Liver (tissue), 9 donors: Measurements from ENCODE around the gene ADCY3. TPM values are rescaled to one million over a fixed set of nuclear protein-coding genes. Genes with fewer than 3 reads are reported as not detected.

Source experiments
- DNase-seq: peaks from one replicate; pipeline ENCODE4 v3.0.0-alpha.2; 2017; ENCODE audit warnings: low spot score
- H3K27ac ChIP-seq, 2 donors: one replicate each; pipeline ENCODE4 v1.7.0; 2013; ENCODE audit warnings: inconsistent platforms in 2 of 2, low read length in 2 of 2, control low read depth in 1 of 2, low read depth in 1 of 2, mild to moderate bottlenecking in 1 of 2
- H3K27me3 ChIP-seq, 4 donors: one replicate each; pipeline versions ENCODE4 v1.6.1 to v1.7.0; 2013; ENCODE audit warnings: low read length in 3 of 4, inconsistent platforms in 1 of 4, mild to moderate bottlenecking in 1 of 4, moderate library complexity in 1 of 4; ENCODE audit not compliant: control insufficient read depth in 4 of 4, insufficient read depth in 4 of 4
- H3K36me3 ChIP-seq, 4 donors: one replicate each; pipeline versions ENCODE4 v1.6.1 to v1.7.0; 2013; ENCODE audit warnings: low read length in 3 of 4, mild to moderate bottlenecking in 3 of 4, low read depth in 1 of 4, moderate library complexity in 1 of 4; ENCODE audit not compliant: control insufficient read depth in 4 of 4, insufficient read depth in 3 of 4
- H3K4me1 ChIP-seq, 4 donors: one replicate each; pipeline versions ENCODE4 v1.6.1 to v1.7.0; 2013; ENCODE audit warnings: low read length in 3 of 4, mild to moderate bottlenecking in 3 of 4, moderate library complexity in 1 of 4; ENCODE audit not compliant: control insufficient read depth in 4 of 4, insufficient read depth in 4 of 4
- H3K4me3 ChIP-seq, 3 donors: one replicate each; pipeline versions ENCODE4 v1.6.1 to v1.7.0; 2013; ENCODE audit warnings: low read length in 3 of 3, control low read depth in 1 of 3, low read depth in 1 of 3, mild to moderate bottlenecking in 1 of 3
- H3K9ac ChIP-seq, 2 donors: one replicate each; pipeline ENCODE4 v1.7.0; 2013; ENCODE audit warnings: low read length in 2 of 2, mild to moderate bottlenecking in 2 of 2, moderate library complexity in 2 of 2, control low read depth in 1 of 2, low read depth in 1 of 2
- H3K9me3 ChIP-seq, 4 donors: one replicate each; pipeline versions ENCODE4 v1.6.1 to v1.7.0; 2013; ENCODE audit warnings: low read length in 3 of 4; ENCODE audit not compliant: control insufficient read depth in 4 of 4
- EGR1 ChIP-seq, 2 donors: IDR thresholded peaks; 2 replicates each; pipeline ENCODE4 v1.6.1; 2016 to 2018; ENCODE audit warnings: antibody characterized with exemption in 2 of 2, low read depth in 2 of 2
- FOXA1 ChIP-seq: IDR thresholded peaks from 2 replicates; pipeline ENCODE4 v1.6.1; 2016; ENCODE audit warnings: antibody characterized with exemption
- FOXA2 ChIP-seq: IDR thresholded peaks from 2 replicates; pipeline ENCODE4 v1.6.1; 2016; ENCODE audit warnings: antibody characterized with exemption
- GABPA ChIP-seq, 2 donors: IDR thresholded peaks in 1 of 2; conservative IDR thresholded peaks in 1 of 2; 2 replicates each; pipeline ENCODE4 v1.6.1; 2016; ENCODE audit warnings: antibody characterized with exemption in 2 of 2, mild to moderate bottlenecking in 1 of 2, moderate library complexity in 1 of 2
- HNF4G ChIP-seq: IDR thresholded peaks from 2 replicates; pipeline ENCODE4 v1.6.1; 2016; ENCODE audit warnings: antibody characterized with exemption
- JUND ChIP-seq, 2 donors: IDR thresholded peaks; 2 replicates each; pipeline ENCODE4 v1.6.1; 2016; ENCODE audit warnings: antibody characterized with exemption in 2 of 2
- NR2F2 ChIP-seq: IDR thresholded peaks from 2 replicates; pipeline ENCODE4 v1.6.1; 2016; ENCODE audit warnings: antibody characterized with exemption
- RAD21 ChIP-seq, 2 donors: IDR thresholded peaks; 2 replicates each; pipeline ENCODE4 v1.6.1; 2016; ENCODE audit warnings: antibody characterized with exemption in 2 of 2, mild to moderate bottlenecking in 2 of 2
- SP1 ChIP-seq: IDR thresholded peaks from 2 replicates; pipeline ENCODE4 v1.6.1; 2018; ENCODE audit warnings: antibody characterized with exemption, mild to moderate bottlenecking
- TAF1 ChIP-seq: conservative IDR thresholded peaks from 2 replicates; pipeline ENCODE4 v1.6.1; 2016; ENCODE audit warnings: antibody characterized with exemption, mild to moderate bottlenecking
- YY1 ChIP-seq: IDR thresholded peaks from 2 replicates; pipeline ENCODE4 v1.6.1; 2016; ENCODE audit warnings: antibody characterized with exemption, mild to moderate bottlenecking
- WGBS: extraction: QIAGEN DNeasy Blood & Tissue Kit; methylation state at CpG from one replicate; pipeline ENCODE4 v1.1.7; 2013; 5-methylcytosine and 5-hydroxymethylcytosine counted together
- polyA plus RNA-seq, 2 donors: library from polyadenylated mRNA; stranded (reverse) in 1 of 2; unstranded in 1 of 2; fragments of 200-250 nt in 1 of 2; fragments of >200 nt in 1 of 2; fragmentation: Nextera tagmentation in 1 of 2; extraction: Ambion mirVana in 1 of 2; gene quantifications; one replicate each; pipeline versions ENCODE4 v1.2.1 to v1.2.3, GENCODE V29; 2013 to 2015
- total RNA-seq, 2 donors: library from RNA; depleted of rRNA; stranded (reverse); fragments of >200 nt; gene quantifications; one replicate each; pipeline ENCODE4 v1.2.3, GENCODE V29; 2014
- TF ChIP-seq, protein P1 (sequence below): IDR thresholded peaks from 2 replicates; pipeline ENCODE4 v1.6.1; 2016; ENCODE audit warnings: antibody characterized with exemption
- TF ChIP-seq, protein P2 (sequence below): IDR thresholded peaks from 2 replicates; pipeline ENCODE4 v1.6.1; 2016; ENCODE audit warnings: antibody characterized with exemption
- TF ChIP-seq, protein P3 (sequence below): IDR thresholded peaks from 2 replicates; pipeline ENCODE4 v1.6.1; 2016; ENCODE audit warnings: antibody characterized with exemption, mild to moderate bottlenecking
- TF ChIP-seq, protein P4 (sequence below): fragments of 150-350 bp; IDR thresholded peaks from 2 replicates; pipeline ENCODE4 v1.5.1; 2017; ENCODE audit warnings: improper control_type of control experiment, low read depth, low read length; ENCODE audit not compliant: missing input control
- donor health status: healthy.
- donor health status: healthy.
- donor health status: healthy.
- donor health status: healthy.
- donor health status: healthy.

ADCY3 gene
- total and polyA plus RNA-seq, 4 donors: 0.99 to 8.4 (median 6.4) TPM

DNA sequence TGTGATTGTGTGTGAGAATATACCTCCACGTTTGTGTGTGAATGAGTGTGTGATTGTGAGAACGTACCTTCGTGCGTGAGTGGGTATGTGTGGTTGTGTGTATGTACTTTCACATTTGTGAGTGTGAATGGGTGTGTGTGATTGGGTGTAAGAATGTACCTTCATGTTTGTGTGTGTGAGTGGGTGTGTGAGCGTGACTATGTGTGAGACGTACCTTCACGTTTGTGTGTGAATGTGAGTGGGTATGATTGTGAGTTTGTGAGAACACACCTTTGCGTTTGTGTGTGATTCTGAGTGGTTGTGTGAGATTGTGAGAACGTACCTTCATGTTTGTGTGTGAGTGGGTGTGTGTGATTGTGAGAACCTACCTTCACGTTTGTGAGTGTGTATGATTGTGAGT lies 5.8 kb upstream of the ADCY3 start:
- no peak overlapping the region for H3K27ac ChIP-seq
- 92% methylated on average over 10 of the region's 10 CpGs for WGBS
- no peaks in the 10 kb centered on the region for H3K36me3 ChIP-seq
- no peak for DNase-seq
- no peak overlapping the region for H3K4me3 ChIP-seq
- H3K9ac ChIP-seq: no peak overlapping the region
- peaks cover 0 to 4% (median 0%) of the 10 kb centered on the region in 4 donors for H3K27me3 ChIP-seq
- H3K4me1 ChIP-seq: peaks cover 0 to 3% (median 2%) of the 10 kb centered on the region in 4 donors
- TF ChIP-seq TAF1 (no peak), RAD21 (IDR thresholded peaks at IDR 0.05) (no peak), HNF4G (no peak), GABPA (IDR thresholded peaks at IDR 0.05 in 1 of 2, conservative IDR thresholded peaks at IDR 0.05 in 1 of 2) (no peak), FOXA2 (no peak), YY1 (no peak), FOXA1 (no peak), JUND (IDR thresholded peaks at IDR 0.05) (no peak), EGR1 (IDR thresholded peaks at IDR 0.05; ENCODE audit: low read depth in 2 of 2) (no peak), SP1 (no peak)
- TF ChIP-seq, protein P1, sequence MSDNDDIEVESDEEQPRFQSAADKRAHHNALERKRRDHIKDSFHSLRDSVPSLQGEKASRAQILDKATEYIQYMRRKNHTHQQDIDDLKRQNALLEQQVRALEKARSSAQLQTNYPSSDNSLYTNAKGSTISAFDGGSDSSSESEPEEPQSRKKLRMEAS: no peak
- no peaks in the 10 kb centered on the region for H3K9me3 ChIP-seq

DNA sequence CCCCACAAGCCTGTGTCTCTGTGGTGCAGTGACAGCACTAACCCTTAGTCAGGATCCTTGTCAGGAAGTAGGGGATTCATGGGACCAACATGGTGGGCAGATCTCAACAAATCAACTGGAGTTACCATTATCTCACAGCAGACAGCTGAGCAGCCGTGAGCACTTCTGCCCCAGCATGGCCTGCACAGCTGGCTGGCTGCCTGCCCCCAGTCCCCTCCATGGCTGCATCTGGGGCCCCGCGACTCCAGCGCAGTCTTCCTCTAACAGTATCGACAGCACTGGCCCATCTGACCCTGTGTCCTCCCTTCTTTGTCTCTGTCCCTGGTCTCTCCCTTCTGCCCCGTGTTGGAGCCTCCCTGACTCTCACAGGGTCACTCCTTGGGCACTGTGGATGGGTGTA lies 4.7 kb upstream of the ADCY3 start:
- peaks cover 0 to 8% (median 5%) of the 10 kb centered on the region in 4 donors for H3K4me1 ChIP-seq
- no peak overlapping the region for H3K4me3 ChIP-seq
- no peak overlapping the region for H3K9ac ChIP-seq
- DNase-seq: no peak
- TF ChIP-seq EGR1 (IDR thresholded peaks at IDR 0.05; ENCODE audit: low read depth in 2 of 2) (no peak), JUND (IDR thresholded peaks at IDR 0.05) (no peak), SP1 (no peak), RAD21 (IDR thresholded peaks at IDR 0.05) (no peak), YY1 (no peak), GABPA (IDR thresholded peaks at IDR 0.05 in 1 of 2, conservative IDR thresholded peaks at IDR 0.05 in 1 of 2) (no peak), HNF4G (no peak), NR2F2 (no peak)
- TF ChIP-seq, protein P1: no peak
- TF ChIP-seq, protein P2, sequence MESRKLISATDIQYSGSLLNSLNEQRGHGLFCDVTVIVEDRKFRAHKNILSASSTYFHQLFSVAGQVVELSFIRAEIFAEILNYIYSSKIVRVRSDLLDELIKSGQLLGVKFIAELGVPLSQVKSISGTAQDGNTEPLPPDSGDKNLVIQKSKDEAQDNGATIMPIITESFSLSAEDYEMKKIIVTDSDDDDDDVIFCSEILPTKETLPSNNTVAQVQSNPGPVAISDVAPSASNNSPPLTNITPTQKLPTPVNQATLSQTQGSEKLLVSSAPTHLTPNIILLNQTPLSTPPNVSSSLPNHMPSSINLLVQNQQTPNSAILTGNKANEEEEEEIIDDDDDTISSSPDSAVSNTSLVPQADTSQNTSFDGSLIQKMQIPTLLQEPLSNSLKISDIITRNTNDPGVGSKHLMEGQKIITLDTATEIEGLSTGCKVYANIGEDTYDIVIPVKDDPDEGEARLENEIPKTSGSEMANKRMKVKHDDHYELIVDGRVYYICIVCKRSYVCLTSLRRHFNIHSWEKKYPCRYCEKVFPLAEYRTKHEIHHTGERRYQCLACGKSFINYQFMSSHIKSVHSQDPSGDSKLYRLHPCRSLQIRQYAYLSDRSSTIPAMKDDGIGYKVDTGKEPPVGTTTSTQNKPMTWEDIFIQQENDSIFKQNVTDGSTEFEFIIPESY: no peak
- TF ChIP-seq, protein P3, sequence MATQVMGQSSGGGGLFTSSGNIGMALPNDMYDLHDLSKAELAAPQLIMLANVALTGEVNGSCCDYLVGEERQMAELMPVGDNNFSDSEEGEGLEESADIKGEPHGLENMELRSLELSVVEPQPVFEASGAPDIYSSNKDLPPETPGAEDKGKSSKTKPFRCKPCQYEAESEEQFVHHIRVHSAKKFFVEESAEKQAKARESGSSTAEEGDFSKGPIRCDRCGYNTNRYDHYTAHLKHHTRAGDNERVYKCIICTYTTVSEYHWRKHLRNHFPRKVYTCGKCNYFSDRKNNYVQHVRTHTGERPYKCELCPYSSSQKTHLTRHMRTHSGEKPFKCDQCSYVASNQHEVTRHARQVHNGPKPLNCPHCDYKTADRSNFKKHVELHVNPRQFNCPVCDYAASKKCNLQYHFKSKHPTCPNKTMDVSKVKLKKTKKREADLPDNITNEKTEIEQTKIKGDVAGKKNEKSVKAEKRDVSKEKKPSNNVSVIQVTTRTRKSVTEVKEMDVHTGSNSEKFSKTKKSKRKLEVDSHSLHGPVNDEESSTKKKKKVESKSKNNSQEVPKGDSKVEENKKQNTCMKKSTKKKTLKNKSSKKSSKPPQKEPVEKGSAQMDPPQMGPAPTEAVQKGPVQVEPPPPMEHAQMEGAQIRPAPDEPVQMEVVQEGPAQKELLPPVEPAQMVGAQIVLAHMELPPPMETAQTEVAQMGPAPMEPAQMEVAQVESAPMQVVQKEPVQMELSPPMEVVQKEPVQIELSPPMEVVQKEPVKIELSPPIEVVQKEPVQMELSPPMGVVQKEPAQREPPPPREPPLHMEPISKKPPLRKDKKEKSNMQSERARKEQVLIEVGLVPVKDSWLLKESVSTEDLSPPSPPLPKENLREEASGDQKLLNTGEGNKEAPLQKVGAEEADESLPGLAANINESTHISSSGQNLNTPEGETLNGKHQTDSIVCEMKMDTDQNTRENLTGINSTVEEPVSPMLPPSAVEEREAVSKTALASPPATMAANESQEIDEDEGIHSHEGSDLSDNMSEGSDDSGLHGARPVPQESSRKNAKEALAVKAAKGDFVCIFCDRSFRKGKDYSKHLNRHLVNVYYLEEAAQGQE: no peak
- TF ChIP-seq, protein P4, sequence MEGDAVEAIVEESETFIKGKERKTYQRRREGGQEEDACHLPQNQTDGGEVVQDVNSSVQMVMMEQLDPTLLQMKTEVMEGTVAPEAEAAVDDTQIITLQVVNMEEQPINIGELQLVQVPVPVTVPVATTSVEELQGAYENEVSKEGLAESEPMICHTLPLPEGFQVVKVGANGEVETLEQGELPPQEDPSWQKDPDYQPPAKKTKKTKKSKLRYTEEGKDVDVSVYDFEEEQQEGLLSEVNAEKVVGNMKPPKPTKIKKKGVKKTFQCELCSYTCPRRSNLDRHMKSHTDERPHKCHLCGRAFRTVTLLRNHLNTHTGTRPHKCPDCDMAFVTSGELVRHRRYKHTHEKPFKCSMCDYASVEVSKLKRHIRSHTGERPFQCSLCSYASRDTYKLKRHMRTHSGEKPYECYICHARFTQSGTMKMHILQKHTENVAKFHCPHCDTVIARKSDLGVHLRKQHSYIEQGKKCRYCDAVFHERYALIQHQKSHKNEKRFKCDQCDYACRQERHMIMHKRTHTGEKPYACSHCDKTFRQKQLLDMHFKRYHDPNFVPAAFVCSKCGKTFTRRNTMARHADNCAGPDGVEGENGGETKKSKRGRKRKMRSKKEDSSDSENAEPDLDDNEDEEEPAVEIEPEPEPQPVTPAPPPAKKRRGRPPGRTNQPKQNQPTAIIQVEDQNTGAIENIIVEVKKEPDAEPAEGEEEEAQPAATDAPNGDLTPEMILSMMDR: no peak
- H3K27ac ChIP-seq: no peak overlapping the region
- H3K36me3 ChIP-seq: no peaks in the 10 kb centered on the region
- peaks cover 0 to 5% (median 0%) of the 10 kb centered on the region in 4 donors for H3K27me3 ChIP-seq
- H3K9me3 ChIP-seq: no peaks in the 10 kb centered on the region
- WGBS: 81% methylated on average over 6 of the region's 6 CpGs
